ENCODE data around the gene PROCA1. TPM values are rescaled to one million over a fixed set of nuclear protein-coding genes. Genes with fewer than 3 reads are reported as not detected.

The PROCA1 gene
- total and polyA plus RNA-seq, 2 of the 8 experiments (the other 6 are each of a cell fraction or from before 2014, with no cell fraction given) = 21.2 to 26.3 TPM

GRCh38 chr17:28703552-28704218 is 8.0 kb downstream of the PROCA1 start:
- no peak overlapping the region for H3K56ac ChIP-seq (replicated peaks; ENCODE audit: insufficient read length, low read depth, low read length)
- H4K8ac ChIP-seq (ENCODE audit: extremely low read depth, insufficient read depth, low read length) = no peak overlapping the region
- no peaks in the 10 kb centered on the region for H3K79me1 ChIP-seq (ENCODE audit: low read depth, low read length)
- DNase-seq (ENCODE audit: low read depth in 1 of 2, low spot score in 2 of 2) (no peak), FAIRE-seq (no peak)
- H3K18ac ChIP-seq (ENCODE audit: extremely low read depth, low read length) = no peak overlapping the region
- H3K23ac ChIP-seq (ENCODE audit: insufficient read length) = no peak overlapping the region
- H3K27ac ChIP-seq (ENCODE audit: low read depth, low read length) = no peak overlapping the region
- H3K4me3 ChIP-seq (ENCODE audit: extremely low read depth in 1 of 4, insufficient read depth in 2 of 4, low read depth in 3 of 4, low read length in 4 of 4) = no peak overlapping the region
- H2BK20ac ChIP-seq (ENCODE audit: low read length) = no peak overlapping the region
- ChIA-PET CTCF (ENCODE audit: partially characterized antibody) (interaction anchor here (0.9 to 2.5 kb wide), 5 partner anchors 13 to 60 kb away, joined by 3 to 9 read pairs (median 5); no protein-coding TSS in a partner anchor), POLR2A (ENCODE audit: partially characterized antibody) (interaction anchor here (0.8 to 4.8 kb wide), 20 partner anchors 8 to 187 kb away, joined by 3 to 47 read pairs (median 5); partner anchors contain the start of genes BLTP2, PROCA1, RPL23A and SDF2)
- no peak overlapping the region for H2BK5ac ChIP-seq (ENCODE audit: low read depth, low read length)
- peaks cover 22 to 46% (median 40%) of the 10 kb centered on the region in 4 experiments for H3K36me3 ChIP-seq (ENCODE audit: control insufficient read depth in 2 of 4, insufficient read depth in 4 of 4, low read length in 3 of 4)
- WGBS, 2 experiments (ENCODE audit: extremely low coverage in 1 of 2, insufficient coverage in 1 of 2, insufficient read length in 1 of 2, insufficient replicate concordance in 2 of 2, low coverage in 1 of 2, low lambda C conversion rate in 2 of 2, missing lambda C conversion rate in 1 of 2) = 94% methylated on average over 16 of the region's 16 CpGs; no CpG with 5 or more reads in 1 of the 2 experiments
- no peak overlapping the region for H3K14ac ChIP-seq (ENCODE audit: insufficient read length)
- no peak overlapping the region for H4K5ac ChIP-seq (ENCODE audit: insufficient read length, low read depth, low read length)
- no peak overlapping the region for H2AFZ ChIP-seq (ENCODE audit: low read length)
- H2BK120ac ChIP-seq (replicated peaks; ENCODE audit: low read depth, low read length) = no peak overlapping the region
- H3K4me2 ChIP-seq (ENCODE audit: insufficient read depth in 1 of 2, low read depth in 2 of 2, low read length in 2 of 2) = no peak overlapping the region
- no peak overlapping the region for H4K91ac ChIP-seq (replicated peaks; ENCODE audit: insufficient read length, low read length)
- H3K4ac ChIP-seq (replicated peaks; ENCODE audit: insufficient read length, low read depth, low read length) = no peak overlapping the region
- H3K9ac ChIP-seq (replicated peaks in 1 of 4; ENCODE audit: extremely low read depth in 1 of 4, low read depth in 3 of 4, low read length in 3 of 4) = no peak overlapping the region
- H2AK5ac ChIP-seq (ENCODE audit: low read depth, low read length) = no peak overlapping the region
- H3K79me2 ChIP-seq (ENCODE audit: control insufficient read depth in 1 of 2, insufficient read depth in 2 of 2, low read length in 2 of 2) = peaks cover 0 to 1% of the 10 kb centered on the region in 2 experiments; a peak in 1 of 4 replicates
- H2BK12ac ChIP-seq (ENCODE audit: low read depth, low read length) = no peak overlapping the region
- no peaks in the 10 kb centered on the region for H3K27me3 ChIP-seq (replicated peaks in 1 of 4; ENCODE audit: control insufficient read depth in 3 of 4, extremely low read depth in 1 of 4, insufficient read depth in 3 of 4, low read length in 3 of 4)
- H2BK15ac ChIP-seq (ENCODE audit: low read length) = no peak overlapping the region
- H4K20me1 ChIP-seq (replicated peaks in 1 of 2; ENCODE audit: control insufficient read depth in 1 of 2, insufficient read depth in 2 of 2, low read length in 2 of 2) = peaks cover 10 to 20% of the 10 kb centered on the region in 2 experiments
- H3K9me3 ChIP-seq (ENCODE audit: insufficient read depth in 2 of 2, low read depth in 1 of 2, low read length in 1 of 2) = no peaks in the 10 kb centered on the region
- peaks cover 0 to 11% (median 4%) of the 10 kb centered on the region in 4 experiments; a peak in 4 of 7 replicates for H3K4me1 ChIP-seq (replicated peaks in 1 of 4; ENCODE audit: control insufficient read depth in 3 of 4, insufficient read depth in 4 of 4, low read length in 3 of 4)
- no peaks in the 10 kb centered on the region for H3K23me2 ChIP-seq (ENCODE audit: low read depth, low read length)
- TF ChIP-seq BRCA1 (IDR thresholded peaks at IDR 0.05; ENCODE audit: low read depth, low read length) (no peak), KDM5A (IDR thresholded peaks at IDR 0.05; ENCODE audit: low read length) (no peak), E2F6 (IDR thresholded peaks at IDR 0.05) (no peak), FOSL1 (IDR thresholded peaks at IDR 0.05; ENCODE audit: insufficient read depth, low read depth, low read length) (no peak), NANOG (IDR thresholded peaks at IDR 0.05; ENCODE audit: insufficient read depth, low read depth, low read length, poor library complexity, severe bottlenecking) (no peak), CEBPB (IDR thresholded peaks at IDR 0.05; ENCODE audit: low read depth, low read length) (no peak), POLR2A (IDR thresholded peaks at IDR 0.05; ENCODE audit: control extremely low read depth in 1 of 2, low read depth in 2 of 2, low read length in 2 of 2) (no peak), TCF12 (IDR thresholded peaks at IDR 0.05; ENCODE audit: low read depth, low read length) (no peak), CTBP2 (IDR thresholded peaks at IDR 0.05; ENCODE audit: borderline replicate concordance, insufficient read depth, insufficient read length, low read length) (no peak), NRF1 (IDR thresholded peaks at IDR 0.05; ENCODE audit: low read depth, low read length) (no peak)
